Measurements from ENCODE around the gene ABCA1. TPM values are rescaled to one million over a fixed set of nuclear protein-coding genes. Genes with fewer than 3 reads are reported as not detected.

Gene ABCA1
- total and polyA plus RNA-seq, 2 of the 13 experiments (the other 11 are each of a cell fraction or from before 2014, with no cell fraction given), result 26.8 to 63.8 TPM

DNA sequence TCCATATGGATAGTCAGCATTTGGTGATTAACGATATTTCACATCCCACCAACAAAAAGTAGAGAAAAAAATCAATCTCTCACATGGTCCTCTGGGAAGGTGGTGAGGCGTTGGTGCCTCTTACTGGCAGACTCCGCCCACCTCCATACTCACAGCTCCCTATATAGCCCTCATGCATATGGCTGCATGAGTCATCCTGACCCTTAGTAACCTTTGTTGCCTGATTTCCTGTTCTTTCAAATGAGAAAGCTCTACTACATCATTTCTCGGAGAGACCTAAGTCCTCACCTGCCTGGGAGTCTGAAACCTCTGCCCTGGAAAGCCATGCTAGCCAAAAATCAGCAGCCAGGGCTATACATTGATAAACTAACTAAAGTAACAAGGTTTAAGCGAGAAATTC is 33.3 kb upstream of the ABCA1 start (continued):
- TF ChIP-seq, protein P1, sequence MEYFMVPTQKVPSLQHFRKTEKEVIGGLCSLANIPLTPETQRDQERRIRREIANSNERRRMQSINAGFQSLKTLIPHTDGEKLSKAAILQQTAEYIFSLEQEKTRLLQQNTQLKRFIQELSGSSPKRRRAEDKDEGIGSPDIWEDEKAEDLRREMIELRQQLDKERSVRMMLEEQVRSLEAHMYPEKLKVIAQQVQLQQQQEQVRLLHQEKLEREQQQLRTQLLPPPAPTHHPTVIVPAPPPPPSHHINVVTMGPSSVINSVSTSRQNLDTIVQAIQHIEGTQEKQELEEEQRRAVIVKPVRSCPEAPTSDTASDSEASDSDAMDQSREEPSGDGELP (IDR thresholded peaks at IDR 0.05; ENCODE audit: borderline replicate concordance, low read depth), result 0 out of 2 replicates have a peak, but pooled peaks have one; percentile 11
- no peak for TF ChIP-seq ZNF652 (CRISPR knock-in tag; IDR thresholded peaks at IDR 0.05; ENCODE audit: borderline replicate concordance, low read depth)
- TF ChIP-seq, protein P2, sequence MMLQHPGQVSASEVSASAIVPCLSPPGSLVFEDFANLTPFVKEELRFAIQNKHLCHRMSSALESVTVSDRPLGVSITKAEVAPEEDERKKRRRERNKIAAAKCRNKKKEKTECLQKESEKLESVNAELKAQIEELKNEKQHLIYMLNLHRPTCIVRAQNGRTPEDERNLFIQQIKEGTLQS (CRISPR knock-in tag; IDR thresholded peaks at IDR 0.05), result peak; percentile 57; the same call in 1 of the 2 replicates
- peak; percentile 84 for TF ChIP-seq RXRB (CRISPR knock-in tag; IDR thresholded peaks at IDR 0.05; ENCODE audit: borderline replicate concordance)
- peak; percentile 14; the same call in 1 of the 2 replicates for TF ChIP-seq SOX5 (CRISPR knock-in tag; IDR thresholded peaks at IDR 0.05; ENCODE audit: borderline replicate concordance)
- TF ChIP-seq ELF1 (CRISPR knock-in tag; IDR thresholded peaks at IDR 0.05), result 0 out of 2 replicates have a peak, but pooled peaks have one; percentile 19
- TF ChIP-seq, protein P3, sequence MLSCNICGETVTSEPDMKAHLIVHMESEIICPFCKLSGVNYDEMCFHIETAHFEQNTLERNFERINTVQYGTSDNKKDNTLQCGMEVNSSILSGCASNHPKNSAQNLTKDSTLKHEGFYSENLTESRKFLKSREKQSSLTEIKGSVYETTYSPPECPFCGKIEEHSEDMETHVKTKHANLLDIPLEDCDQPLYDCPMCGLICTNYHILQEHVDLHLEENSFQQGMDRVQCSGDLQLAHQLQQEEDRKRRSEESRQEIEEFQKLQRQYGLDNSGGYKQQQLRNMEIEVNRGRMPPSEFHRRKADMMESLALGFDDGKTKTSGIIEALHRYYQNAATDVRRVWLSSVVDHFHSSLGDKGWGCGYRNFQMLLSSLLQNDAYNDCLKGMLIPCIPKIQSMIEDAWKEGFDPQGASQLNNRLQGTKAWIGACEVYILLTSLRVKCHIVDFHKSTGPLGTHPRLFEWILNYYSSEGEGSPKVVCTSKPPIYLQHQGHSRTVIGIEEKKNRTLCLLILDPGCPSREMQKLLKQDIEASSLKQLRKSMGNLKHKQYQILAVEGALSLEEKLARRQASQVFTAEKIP (CRISPR knock-in tag; IDR thresholded peaks at IDR 0.05; ENCODE audit: borderline replicate concordance), result no peak
- TF ChIP-seq MLLT10 (CRISPR knock-in tag; IDR thresholded peaks at IDR 0.05), result no peak
- TF ChIP-seq ARNT2 (CRISPR knock-in tag; IDR thresholded peaks at IDR 0.05; ENCODE audit: low read depth), result no peak
- no peak for TF ChIP-seq CBFB (CRISPR knock-in tag; IDR thresholded peaks at IDR 0.05)
- no peak for TF ChIP-seq GTF3A (CRISPR knock-in tag; conservative IDR thresholded peaks at IDR 0.05)
- peak; percentile 97 for TF ChIP-seq FOSL2 (CRISPR knock-in tag; IDR thresholded peaks at IDR 0.05)
- TF ChIP-seq, protein P4, sequence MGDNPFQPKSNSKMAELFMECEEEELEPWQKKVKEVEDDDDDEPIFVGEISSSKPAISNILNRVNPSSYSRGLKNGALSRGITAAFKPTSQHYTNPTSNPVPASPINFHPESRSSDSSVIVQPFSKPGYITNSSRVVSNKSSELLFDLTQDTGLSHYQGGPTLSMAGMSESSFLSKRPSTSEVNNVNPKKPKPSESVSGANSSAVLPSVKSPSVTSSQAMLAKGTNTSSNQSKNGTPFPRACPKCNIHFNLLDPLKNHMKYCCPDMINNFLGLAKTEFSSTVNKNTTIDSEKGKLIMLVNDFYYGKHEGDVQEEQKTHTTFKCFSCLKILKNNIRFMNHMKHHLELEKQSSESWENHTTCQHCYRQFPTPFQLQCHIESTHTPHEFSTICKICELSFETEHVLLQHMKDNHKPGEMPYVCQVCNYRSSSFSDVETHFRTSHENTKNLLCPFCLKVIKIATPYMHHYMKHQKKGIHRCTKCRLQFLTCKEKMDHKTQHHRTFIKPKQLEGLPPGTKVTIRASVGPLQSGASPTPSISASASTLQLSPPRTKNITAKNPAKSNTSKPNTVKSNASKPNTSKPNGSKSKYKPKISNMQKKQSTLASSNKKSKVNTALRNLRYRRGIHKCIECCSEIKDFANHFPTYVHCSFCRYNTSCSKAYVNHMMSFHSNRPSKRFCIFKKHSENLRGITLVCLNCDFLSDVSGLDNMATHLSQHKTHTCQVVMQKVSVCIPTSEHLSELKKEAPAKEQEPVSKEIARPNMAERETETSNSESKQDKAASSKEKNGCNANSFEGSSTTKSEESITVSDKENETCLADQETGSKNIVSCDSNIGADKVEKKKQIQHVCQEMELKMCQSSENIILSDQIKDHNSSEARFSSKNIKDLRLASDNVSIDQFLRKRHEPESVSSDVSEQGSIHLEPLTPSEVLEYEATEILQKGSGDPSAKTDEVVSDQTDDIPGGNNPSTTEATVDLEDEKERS (CRISPR knock-in tag; IDR thresholded peaks at IDR 0.05), result no peak
- TF ChIP-seq ZNF10 (CRISPR knock-in tag; IDR thresholded peaks at IDR 0.05; ENCODE audit: borderline replicate concordance, low read depth), result no peak
- TF ChIP-seq RXRA (CRISPR knock-in tag; IDR thresholded peaks at IDR 0.05), result peak; percentile 56; the same call in 1 of the 2 replicates
- 0 out of 2 replicates have a peak, but pooled peaks have one; percentile 18 for TF ChIP-seq FOXA3 (CRISPR knock-in tag; IDR thresholded peaks at IDR 0.05)
- peak; percentile 26; the same call in 1 of the 2 replicates for TF ChIP-seq ETV5 (CRISPR knock-in tag; IDR thresholded peaks at IDR 0.05; ENCODE audit: borderline replicate concordance)
- 0 out of 2 replicates have a peak, but pooled peaks have one; percentile 48 for TF ChIP-seq RARA (CRISPR knock-in tag; IDR thresholded peaks at IDR 0.05)
